Thoracic aorta (tissue), 2 donors: Measurements from ENCODE around the gene SPTLC3. TPM values are rescaled to one million over a fixed set of nuclear protein-coding genes. Genes with fewer than 3 reads are reported as not detected.

Experiments used
- ATAC-seq: fragments of 150-250 bp; one replicate; pipeline ENCODE4 v1.8.0; 2017; ENCODE audit warnings: low read depth; ENCODE audit not compliant: insufficient number of reproducible peaks, low FRiP score
- DNase-seq: peaks from one replicate; pipeline ENCODE4 v3.0.0-alpha.2; 2020; ENCODE audit warnings: low spot score
- H3K27ac ChIP-seq, 2 donors: fragments of 200-600 bp; sonication (generic); 1 replicate in 1 of 2; 2 replicates in 1 of 2; pipeline ENCODE4 v1.5.1; 2016; ENCODE audit warnings: mild to moderate bottlenecking in 2 of 2, moderate library complexity in 2 of 2
- H3K27me3 ChIP-seq: fragments of 200-600 bp; sonication (generic); replicated peaks from 2 replicates; pipeline ENCODE4 v1.6.0; 2016; ENCODE audit warnings: mild to moderate bottlenecking; ENCODE audit not compliant: insufficient read depth
- H3K36me3 ChIP-seq: fragments of 200-600 bp; sonication (generic); one replicate; pipeline ENCODE4 v1.5.1; 2016
- H3K4me1 ChIP-seq, 2 donors: fragments of 200-600 bp; sonication (generic); 1 replicate in 1 of 2; 2 replicates in 1 of 2; pipeline versions ENCODE4 v1.5.1 to v1.6.0; 2016; ENCODE audit warnings: low read depth in 2 of 2, mild to moderate bottlenecking in 1 of 2; ENCODE audit not compliant: control insufficient read depth in 1 of 2
- H3K4me3 ChIP-seq: fragments of 200-600 bp; sonication (generic); 2 replicates; pipeline ENCODE4 v1.5.1; 2016; ENCODE audit warnings: mild to moderate bottlenecking
- H3K9me3 ChIP-seq: fragments of 200-600 bp; sonication (generic); 2 replicates; pipeline ENCODE4 v1.5.1; 2016
- total RNA-seq, 2 donors: library from RNA; depleted of rRNA; stranded (reverse); fragments of >200 nt; gene quantifications; one replicate each; pipeline versions ENCODE4 v1.1.0 to v1.2.3, GENCODE V29; 2016
- TF ChIP-seq, protein P1 (sequence below): fragments of 200-600 bp; sonication (generic); IDR thresholded peaks from one replicate; pipeline ENCODE4 v1.5.1; 2019; ENCODE audit warnings: antibody characterized with exemption

Gene SPTLC3
- total RNA-seq, 2 donors from 2014 or later: 4.5 to 6.2 TPM

DNA sequence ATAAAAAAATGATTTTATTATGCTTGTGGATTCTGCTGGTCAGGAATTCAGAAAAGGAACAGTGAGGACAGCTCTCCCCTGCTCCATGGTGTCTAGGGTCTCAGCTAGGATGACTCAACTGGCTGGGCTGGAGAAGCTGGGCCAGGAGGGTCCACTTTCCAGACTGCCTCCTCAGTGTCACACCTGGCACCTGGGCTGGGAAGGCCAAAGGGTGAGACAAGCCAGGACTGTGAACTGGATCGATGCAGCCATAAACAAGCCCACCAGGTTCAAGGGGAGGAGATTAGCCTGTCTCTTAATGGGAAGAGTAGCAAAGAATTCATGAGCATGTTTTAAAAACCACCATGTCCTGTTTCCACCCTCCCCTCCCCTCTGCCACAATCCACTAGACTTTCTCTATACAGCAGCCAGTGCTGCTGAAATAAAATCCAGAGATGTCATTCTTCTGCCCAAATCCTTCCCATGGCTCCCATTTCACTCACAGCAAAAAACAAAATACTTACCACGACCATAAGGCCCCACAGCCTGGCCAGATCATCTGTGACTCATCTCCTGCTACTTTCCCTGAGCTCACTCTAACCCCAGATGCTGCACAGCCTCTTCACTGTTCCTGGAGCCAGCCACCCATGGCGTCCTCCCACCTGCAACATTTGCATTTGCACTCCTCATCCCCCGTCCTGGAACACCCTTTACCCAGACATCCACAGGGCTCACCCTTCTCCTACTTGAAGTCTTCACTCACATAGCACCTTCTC is 13.8 kb downstream of the SPTLC3 start:
- peaks cover 4% of the 10 kb centered on the region for H3K9me3 ChIP-seq
- ATAC-seq: no peak
- TF ChIP-seq, protein P1, sequence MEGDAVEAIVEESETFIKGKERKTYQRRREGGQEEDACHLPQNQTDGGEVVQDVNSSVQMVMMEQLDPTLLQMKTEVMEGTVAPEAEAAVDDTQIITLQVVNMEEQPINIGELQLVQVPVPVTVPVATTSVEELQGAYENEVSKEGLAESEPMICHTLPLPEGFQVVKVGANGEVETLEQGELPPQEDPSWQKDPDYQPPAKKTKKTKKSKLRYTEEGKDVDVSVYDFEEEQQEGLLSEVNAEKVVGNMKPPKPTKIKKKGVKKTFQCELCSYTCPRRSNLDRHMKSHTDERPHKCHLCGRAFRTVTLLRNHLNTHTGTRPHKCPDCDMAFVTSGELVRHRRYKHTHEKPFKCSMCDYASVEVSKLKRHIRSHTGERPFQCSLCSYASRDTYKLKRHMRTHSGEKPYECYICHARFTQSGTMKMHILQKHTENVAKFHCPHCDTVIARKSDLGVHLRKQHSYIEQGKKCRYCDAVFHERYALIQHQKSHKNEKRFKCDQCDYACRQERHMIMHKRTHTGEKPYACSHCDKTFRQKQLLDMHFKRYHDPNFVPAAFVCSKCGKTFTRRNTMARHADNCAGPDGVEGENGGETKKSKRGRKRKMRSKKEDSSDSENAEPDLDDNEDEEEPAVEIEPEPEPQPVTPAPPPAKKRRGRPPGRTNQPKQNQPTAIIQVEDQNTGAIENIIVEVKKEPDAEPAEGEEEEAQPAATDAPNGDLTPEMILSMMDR: no peak
- no peak overlapping the region for H3K4me3 ChIP-seq
- no peaks in the 10 kb centered on the region for H3K27me3 ChIP-seq
- no peaks in the 10 kb centered on the region for H3K4me1 ChIP-seq
- no peak for DNase-seq
- H3K36me3 ChIP-seq: no peaks in the 10 kb centered on the region
- no peak overlapping the region for H3K27ac ChIP-seq

DNA sequence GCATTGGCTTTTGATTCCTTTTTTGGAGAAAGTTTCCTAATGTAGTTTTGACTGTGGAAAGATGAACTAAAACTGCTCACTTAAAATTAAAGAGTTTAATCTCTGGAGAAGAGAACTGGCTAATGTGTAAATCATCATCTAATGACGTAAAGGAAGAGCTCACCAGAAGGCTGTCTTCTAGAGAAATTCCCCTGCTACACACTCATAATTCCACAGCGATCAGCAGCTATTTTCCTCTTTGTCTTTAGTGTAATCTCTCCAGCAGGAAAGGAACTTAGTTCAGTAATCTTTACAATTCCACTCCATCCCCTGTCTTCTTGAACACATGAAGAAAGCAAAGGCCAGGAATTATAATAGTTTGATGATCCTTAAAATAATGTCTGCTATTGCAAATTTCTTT is 15.8 kb downstream of the SPTLC3 start:
- H3K9me3 ChIP-seq: peaks cover 4% of the 10 kb centered on the region
- no peak overlapping the region for H3K4me3 ChIP-seq
- H3K27ac ChIP-seq: no peak overlapping the region
- TF ChIP-seq, protein P1: no peak
- H3K4me1 ChIP-seq: peaks cover 0 to 2% of the 10 kb centered on the region in 2 donors
- DNase-seq: no peak
- no peaks in the 10 kb centered on the region for H3K36me3 ChIP-seq
- no peaks in the 10 kb centered on the region for H3K27me3 ChIP-seq
- no peak for ATAC-seq

DNA sequence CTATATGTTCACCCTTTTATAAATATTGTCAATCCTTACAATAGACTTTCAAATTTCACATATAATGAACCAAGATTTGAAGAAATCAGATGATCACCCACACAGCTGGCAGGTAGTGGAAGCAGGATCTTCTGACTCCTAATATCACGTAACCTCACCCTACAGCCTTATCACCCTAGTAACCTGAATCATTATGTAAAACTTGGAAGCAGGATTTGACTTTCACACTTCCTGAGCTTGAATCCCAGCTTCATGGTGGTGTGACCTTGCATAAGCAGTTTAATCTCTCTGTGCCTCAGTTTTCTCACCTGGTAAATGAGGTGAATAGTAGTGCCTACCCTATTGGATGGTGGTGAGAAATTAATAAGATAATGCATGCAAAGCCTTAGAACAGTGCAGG is 16.4 kb downstream of the SPTLC3 start:
- ATAC-seq: no peak
- TF ChIP-seq, protein P1: no peak
- no peak for DNase-seq

DNA sequence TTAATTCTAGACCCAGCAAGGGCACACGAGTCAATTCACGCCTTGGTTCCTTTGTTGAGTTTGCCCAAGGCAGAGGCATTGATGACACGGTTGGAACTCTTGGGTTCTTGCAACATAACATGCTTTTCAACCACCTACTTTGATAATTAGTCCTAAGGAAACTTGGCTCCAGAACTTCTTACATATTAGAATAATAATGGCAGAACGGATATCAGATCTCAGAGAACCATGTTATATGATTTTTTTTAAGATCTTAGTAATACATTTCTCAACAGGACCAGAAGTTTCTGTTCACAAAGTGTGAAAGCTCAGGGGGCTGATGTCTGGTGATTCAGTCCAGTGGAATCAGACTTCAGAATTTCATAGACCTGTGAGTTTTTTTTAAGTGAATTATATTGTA is 19.2 kb downstream of the SPTLC3 start:
- Histone ChIP-seq H3K27me3 (no peaks in the 10 kb centered on the region), H3K9me3 (no peaks in the 10 kb centered on the region), H3K4me3 (no peak overlapping the region), H3K4me1 (peaks cover 2 to 5% of the 10 kb centered on the region in 2 donors), H3K36me3 (no peaks in the 10 kb centered on the region), H3K27ac (no peak overlapping the region)
- TF ChIP-seq, protein P1: no peak
- no peak for DNase-seq
- ATAC-seq: no peak

More for the DNA sequence above, 16.4 kb downstream of the SPTLC3 start:
- no peak overlapping the region for H3K4me3 ChIP-seq
- H3K36me3 ChIP-seq: no peaks in the 10 kb centered on the region
- no peaks in the 10 kb centered on the region for H3K27me3 ChIP-seq
- H3K27ac ChIP-seq: no peak overlapping the region
- peaks cover 4% of the 10 kb centered on the region for H3K9me3 ChIP-seq
- peaks cover 2 to 5% of the 10 kb centered on the region in 2 donors for H3K4me1 ChIP-seq

DNA sequence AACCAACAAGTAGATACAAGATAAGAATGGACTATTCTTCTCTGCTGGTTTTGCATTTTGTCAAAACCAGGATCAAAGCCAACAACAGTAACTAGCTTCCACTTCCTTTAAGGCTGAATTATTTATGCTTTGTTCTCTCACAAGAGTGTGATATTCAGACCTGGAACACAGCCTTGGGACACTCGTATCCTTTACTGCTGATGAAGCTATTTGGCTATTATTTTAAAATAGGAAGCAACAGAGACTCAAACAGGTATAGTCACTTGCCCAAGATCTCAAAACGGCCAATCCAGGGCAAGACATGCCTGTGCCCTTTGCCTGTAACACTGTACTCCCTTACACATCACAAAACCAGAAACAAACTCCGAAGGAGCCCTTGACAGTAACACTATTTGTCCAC is 19.9 kb downstream of the SPTLC3 start:
- no peak overlapping the region for H3K4me3 ChIP-seq
- H3K27me3 ChIP-seq: no peaks in the 10 kb centered on the region
- H3K27ac ChIP-seq: no peak overlapping the region
- H3K4me1 ChIP-seq: peaks cover 2 to 5% of the 10 kb centered on the region in 2 donors
- no peak for DNase-seq
- ATAC-seq: no peak
- H3K36me3 ChIP-seq: no peaks in the 10 kb centered on the region
- TF ChIP-seq, protein P1: no peak
- H3K9me3 ChIP-seq: no peaks in the 10 kb centered on the region
